HCT116 (cell line): Measurements from ENCODE around the gene ADORA2B. TPM values are rescaled to one million over a fixed set of nuclear protein-coding genes. Genes with fewer than 3 reads are reported as not detected.

Experiments used
- ATAC-seq: fragments of 200-7000 bp; cut with Tn5 transposase; 2 replicates; pipeline ENCODE4 v1.9.1; 2020; ENCODE audit warnings: mild to moderate bottlenecking, moderate library complexity
- BruUV-seq: library from RNA; stranded (reverse); fragments of 400-500 nt; replicated peaks from 2 replicates; lab custom pipeline; 2021; lab: Mats Ljungman, UMichigan
- CTCF ChIA-PET: fragments of 300-600 bp; sonication (Branson Sonifier 250); formaldehyde crosslinking; loops from one replicate; lab custom pipeline; 2021; ENCODE audit warnings: antibody characterized with exemption; lab: Charles Lee
- POLR2A ChIA-PET: fragments of 300-600, 350-600 bp; sonication (Branson Sonifier 250); formaldehyde crosslinking; loops from one replicate; lab custom pipeline; 2021; ENCODE audit warnings: antibody characterized with exemption; lab: Charles Lee
- RAD21 ChIA-PET, 2 experiments: fragments of 300-600 bp; sonication (Branson Sonifier 250); formaldehyde crosslinking; loops; one replicate each; lab custom pipeline; 2023; ENCODE audit warnings: low total read pairs in 2 of 2; ENCODE audit not compliant: uncharacterized antibody in 2 of 2, unreplicated experiment in 2 of 2, low non-redundant PET in 1 of 2; lab: Charles Lee
- DNase-seq: peaks from one replicate; pipeline ENCODE4 v3.0.0-alpha.2; 2010; ENCODE audit warnings: low read depth, low spot score
- H2AFZ ChIP-seq: fragments of 200-600 bp; shearing (Covaris generic), sonication (generic); 2 replicates; pipeline ENCODE4 v1.6.1; 2017; ENCODE audit warnings: low read depth, mixed run types, mixed read lengths, antibody characterized with exemption, low read length; ENCODE audit not compliant: poor library complexity, severe bottlenecking
- H3K27ac ChIP-seq: 2 replicates; pipeline ENCODE4 v1.5.1; 2012; ENCODE audit warnings: low read depth, low read length
- H3K27me3 ChIP-seq: fragments of 200-600 bp; sonication (generic); 2 replicates; pipeline ENCODE4 v1.6.1; 2016; ENCODE audit warnings: mixed run types, low read length, mixed read lengths; ENCODE audit not compliant: insufficient read depth
- H3K36me3 ChIP-seq, 2 experiments: fragments of 200-500 bp in 1 of 2; fragments of 200-600 bp in 1 of 2; sonication (Bioruptor generic) in 1 of 2; sonication (generic) in 1 of 2; 2 replicates each; pipeline versions ENCODE4 v1.5.1 to v1.6.1; 2014 to 2016; ENCODE audit warnings: low read length in 2 of 2, inconsistent platforms in 1 of 2, mixed read lengths in 1 of 2, mixed run types in 1 of 2; ENCODE audit not compliant: insufficient read depth in 2 of 2, control insufficient read depth in 1 of 2
- H3K4me1 ChIP-seq, 2 experiments: fragments of 200-600 bp in 1 of 2; sonication (generic) in 1 of 2; 2 replicates each; pipeline versions ENCODE4 v1.5.1 to v1.6.1; 2012 to 2017; ENCODE audit warnings: low read length in 2 of 2, inconsistent platforms in 1 of 2, mild to moderate bottlenecking in 1 of 2, mixed read lengths in 1 of 2, mixed run types in 1 of 2, moderate library complexity in 1 of 2; ENCODE audit not compliant: insufficient read depth in 2 of 2, control insufficient read depth in 1 of 2
- H3K4me2 ChIP-seq: fragments of 200-600 bp; sonication (generic); 2 replicates; pipeline ENCODE4 v1.6.1; 2017; ENCODE audit warnings: mixed run types, low read length, mixed read lengths
- H3K4me3 ChIP-seq, 2 experiments: fragments of 200-600 bp in 1 of 2; sonication (generic) in 1 of 2; replicated peaks in 1 of 2; 2 replicates each; pipeline ENCODE4 v1.5.1; 2011 to 2016; ENCODE audit warnings: low read length in 2 of 2, control low read depth in 1 of 2, low read depth in 1 of 2, mild to moderate bottlenecking in 1 of 2, mixed read lengths in 1 of 2, mixed run types in 1 of 2
- H3K79me2 ChIP-seq: fragments of 200-600 bp; sonication (generic); 2 replicates; pipeline ENCODE4 v1.6.1; 2017; ENCODE audit warnings: mild to moderate bottlenecking, mixed run types, low read length, moderate library complexity, mixed read lengths; ENCODE audit not compliant: insufficient read depth
- H3K9ac ChIP-seq: fragments of 200-600 bp; sonication (generic); 2 replicates; pipeline ENCODE4 v1.6.1; 2016; ENCODE audit warnings: low read length, mixed read lengths
- H3K9me2 ChIP-seq: fragments of 200-600 bp; sonication (generic), shearing (Covaris generic); 2 replicates; pipeline ENCODE4 v1.6.1; 2017; ENCODE audit warnings: mixed run types, mild to moderate bottlenecking, moderate library complexity; ENCODE audit not compliant: insufficient read depth
- H3K9me3 ChIP-seq, 2 experiments: fragments of 200-500 bp in 1 of 2; fragments of 200-600 bp in 1 of 2; sonication (Bioruptor generic) in 1 of 2; sonication (generic) in 1 of 2; 2 replicates each; pipeline ENCODE4 v1.6.1; 2014 to 2017; ENCODE audit warnings: low read length in 2 of 2, mixed read lengths in 2 of 2, inconsistent platforms in 1 of 2, low read depth in 1 of 2, mild to moderate bottlenecking in 1 of 2, mixed run types in 1 of 2, moderate library complexity in 1 of 2; ENCODE audit not compliant: control insufficient read depth in 1 of 2, insufficient read depth in 1 of 2
- H4K20me1 ChIP-seq: fragments of 200-600 bp; sonication (generic), shearing (Covaris generic); 2 replicates; pipeline ENCODE4 v1.6.1; 2017; ENCODE audit warnings: mixed run types, mild to moderate bottlenecking, moderate library complexity; ENCODE audit not compliant: insufficient read depth
- ATF3 ChIP-seq: IDR thresholded peaks from 2 replicates; pipeline ENCODE4 v1.6.1; 2012
- CBX3 ChIP-seq: IDR thresholded peaks from 2 replicates; pipeline ENCODE4 v1.6.1; 2012; ENCODE audit warnings: low read depth
- EZH2 ChIP-seq: fragments of 200-600 bp; sonication (generic); IDR thresholded peaks from 2 replicates; pipeline ENCODE4 v1.6.1; 2017; ENCODE audit warnings: antibody characterized with exemption, mixed run types
- EZH2phosphoT487 ChIP-seq: fragments of 200-600 bp; IDR thresholded peaks from 2 replicates; pipeline ENCODE4 v1.6.1; 2018; ENCODE audit warnings: antibody characterized with exemption, borderline replicate concordance
- JUND ChIP-seq: IDR thresholded peaks from 2 replicates; pipeline ENCODE4 v1.6.1; 2012
- MAX ChIP-seq: IDR thresholded peaks from 2 replicates; pipeline ENCODE4 v1.6.1; 2012
- POLR2A ChIP-seq: IDR thresholded peaks from 2 replicates; pipeline ENCODE4 v1.7.0; 2011; ENCODE audit warnings: borderline replicate concordance; ENCODE audit not compliant: insufficient read depth, insufficient read length; ENCODE audit errors: extremely low read depth
- RAD21 ChIP-seq: IDR thresholded peaks from 2 replicates; pipeline ENCODE4 v1.6.1; 2012; ENCODE audit warnings: low read depth, mild to moderate bottlenecking
- REST ChIP-seq: IDR thresholded peaks from 2 replicates; pipeline ENCODE4 v1.6.1; 2012; ENCODE audit warnings: low read depth
- SP1 ChIP-seq: IDR thresholded peaks from 2 replicates; pipeline ENCODE4 v1.6.1; 2012; ENCODE audit warnings: low read depth
- SRF ChIP-seq: IDR thresholded peaks from 2 replicates; pipeline ENCODE4 v1.6.1; 2012; ENCODE audit warnings: low read depth
- ZNF274 ChIP-seq: fragments of 200-500 bp; sonication (Bioruptor generic); IDR thresholded peaks from 2 replicates; pipeline ENCODE4 v1.6.1; 2014; ENCODE audit warnings: mild to moderate bottlenecking, low read depth, low read length, inconsistent platforms
- intact Hi-C: fragments of 100-400 bp; cut with micrococcal nuclease; formaldehyde crosslinking; loops from 2 replicates; pipeline ENCODE4 v1.10.0; 2022
- total RNA-seq: library from RNA; stranded (reverse); gene quantifications from one replicate; pipeline ENCODE4 v1.2.1, GENCODE V29; 2021; ENCODE audit not compliant: unreplicated experiment

The ADORA2B gene
- total RNA-seq, 1 experiment from 2014 or later, result 47.5 TPM

- peak overlapping the region; percentile 96 for H3K9ac ChIP-seq
- TSS peak; percentile 71 for BruUV-seq
- POLR2A ChIA-PET, result interaction anchor here (1.7 to 2.3 kb wide), 2 partner anchors 30 to 53 kb away, joined by 4 to 12 read pairs; partner anchors contain the start of gene ADORA2B
These were observed 53.2 kb downstream of the ADORA2B start for GRCh38 chr17:15998031-15998562.

More at GRCh38 chr17:15998031-15998562, 53.2 kb downstream of the ADORA2B start:
- Histone ChIP-seq H3K27ac (peak overlapping the region; percentile 95; the same call in 1 of the 2 replicates), H2AFZ (no peak overlapping the region), H3K27me3 (no peaks in the 10 kb centered on the region), H4K20me1 (no peaks in the 10 kb centered on the region), H3K79me2 (peaks cover 54% of the 10 kb centered on the region), H3K36me3 (peaks cover 7 to 27% of the 10 kb centered on the region in 2 experiments; a peak in 3 of 4 replicates), H3K4me1 (peaks cover 10 to 24% of the 10 kb centered on the region in 2 experiments; a peak in 3 of 4 replicates), H3K4me2 (peak overlapping the region; percentile 79), H3K9me3 (peaks cover 0 to 7% of the 10 kb centered on the region in 2 experiments; a peak in 1 of 4 replicates), H3K9me2 (no peaks in the 10 kb centered on the region), H3K4me3 (peak overlapping the region; percentile 84 to 94)
- CTCF ChIA-PET, result interaction anchor here (1.2 to 2.9 kb wide), 3 partner anchors 16 to 147 kb away, joined by 3 to 13 read pairs (median 5); partner anchors contain the start of gene ADORA2B
- no peak for DNase-seq
- RAD21 ChIA-PET, result interaction anchor here in 1 of 2 experiments (1.2 to 1.5 kb wide), 2 partner anchors 53 to 54 kb away, joined by 3 read pairs; no protein-coding TSS in a partner anchor
- intact Hi-C loops, result loop anchor here (1.0 to 2.0 kb wide), 2 partner anchors 53 to 170 kb away; partner anchors contain the start of gene ADORA2B
- no peak for ATAC-seq
- TF ChIP-seq ATF3 (no peak), ZNF274 (no peak), SRF (no peak), RAD21 (no peak), EZH2 (no peak), SP1 (no peak), MAX (no peak), POLR2A (no peak), REST (no peak), JUND (no peak), EZH2phosphoT487 (no peak), CBX3 (no peak)
